ENCODE measurements around the gene MUC6. TPM values are rescaled to one million over a fixed set of nuclear protein-coding genes. Genes with fewer than 3 reads are reported as not detected.

MUC6 gene
- total RNA-seq, 1 donor from 2014 or later: 0.09 TPM

- no peak for DNase-seq
- H3K36me3 ChIP-seq: no peaks in the 10 kb centered on the region
- H3K27me3 ChIP-seq (ENCODE audit: low read depth): no peaks in the 10 kb centered on the region
- TF ChIP-seq CTCF (IDR thresholded peaks at IDR 0.05): no peak
- H3K4me3 ChIP-seq: no peak overlapping the region
- ATAC-seq: no peak
- H3K27ac ChIP-seq: no peak overlapping the region
- H3K4me1 ChIP-seq: no peaks in the 10 kb centered on the region
- intact Hi-C loops (cut with DNase I): no loop called here
- H3K9me3 ChIP-seq: no peaks in the 10 kb centered on the region
These were observed 6.0 kb downstream of the MUC6 start for GRCh38 chr11:1030556-1030955.

GRCh38 chr11:1030086-1030485 is 6.4 kb downstream of the MUC6 start:
- DNase-seq: no peak
- H3K9me3 ChIP-seq: no peaks in the 10 kb centered on the region
- no peak for ATAC-seq
- no peaks in the 10 kb centered on the region for H3K27me3 ChIP-seq (ENCODE audit: low read depth)
- TF ChIP-seq CTCF (IDR thresholded peaks at IDR 0.05): no peak
- no peaks in the 10 kb centered on the region for H3K4me1 ChIP-seq
- H3K4me3 ChIP-seq: no peak overlapping the region
- H3K36me3 ChIP-seq: no peaks in the 10 kb centered on the region
- intact Hi-C loops (cut with DNase I): no loop called here
- H3K27ac ChIP-seq: no peak overlapping the region

GRCh38 chr11:1029654-1030053 is 6.9 kb downstream of the MUC6 start:
- no peak for ATAC-seq
- Histone ChIP-seq H3K36me3 (no peaks in the 10 kb centered on the region), H3K9me3 (no peaks in the 10 kb centered on the region), H3K4me3 (no peak overlapping the region), H3K27ac (no peak overlapping the region), H3K27me3 (ENCODE audit: low read depth) (no peaks in the 10 kb centered on the region), H3K4me1 (no peaks in the 10 kb centered on the region)
- DNase-seq: no peak
- TF ChIP-seq CTCF (IDR thresholded peaks at IDR 0.05): no peak
- intact Hi-C loops (cut with DNase I): no loop called here

DNA sequence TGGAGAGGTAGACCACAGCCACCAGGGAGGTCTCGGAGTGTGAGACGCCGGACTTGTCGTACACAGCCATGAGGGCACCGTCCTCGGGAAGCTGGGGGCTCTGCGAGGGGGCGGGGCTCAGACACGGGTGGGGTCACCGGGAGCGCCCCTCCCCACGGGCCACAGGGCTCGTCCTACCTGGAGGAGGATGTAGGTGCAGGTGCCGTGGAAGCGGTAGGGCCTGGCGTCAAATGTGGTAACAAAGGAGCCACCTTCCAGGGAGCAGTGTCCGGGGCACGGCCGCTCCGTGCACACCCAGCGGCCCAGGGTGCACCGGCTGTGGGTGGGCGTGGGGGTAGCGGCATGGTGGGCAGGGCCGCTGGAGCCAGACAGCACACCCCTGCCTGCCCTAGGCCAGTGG is 7.5 kb downstream of the MUC6 start:
- Histone ChIP-seq H3K27ac (no peak overlapping the region), H3K4me3 (no peak overlapping the region), H3K36me3 (no peaks in the 10 kb centered on the region), H3K9me3 (no peaks in the 10 kb centered on the region), H3K27me3 (ENCODE audit: low read depth) (no peaks in the 10 kb centered on the region), H3K4me1 (no peaks in the 10 kb centered on the region)
- intact Hi-C loops (cut with DNase I): no loop called here
- DNase-seq (no peak), ATAC-seq (no peak)
- no peak for TF ChIP-seq CTCF (IDR thresholded peaks at IDR 0.05)

- Histone ChIP-seq H3K4me3 (no peak overlapping the region), H3K36me3 (no peaks in the 10 kb centered on the region), H3K4me1 (no peaks in the 10 kb centered on the region), H3K9me3 (no peaks in the 10 kb centered on the region), H3K27ac (no peak overlapping the region), H3K27me3 (ENCODE audit: low read depth) (no peaks in the 10 kb centered on the region)
- no peak for TF ChIP-seq CTCF (IDR thresholded peaks at IDR 0.05)
- ATAC-seq: no peak
- DNase-seq: no peak
- intact Hi-C loops (cut with DNase I): no loop called here
These were observed 7.9 kb downstream of the MUC6 start for GRCh38 chr11:1028616-1029015.

- Histone ChIP-seq H3K4me3 (no peak overlapping the region), H3K36me3 (no peaks in the 10 kb centered on the region), H3K27me3 (ENCODE audit: low read depth) (no peaks in the 10 kb centered on the region), H3K27ac (no peak overlapping the region), H3K9me3 (no peaks in the 10 kb centered on the region), H3K4me1 (no peaks in the 10 kb centered on the region)
- ATAC-seq (no peak), DNase-seq (no peak)
- TF ChIP-seq CTCF (IDR thresholded peaks at IDR 0.05): no peak
- intact Hi-C loops (cut with DNase I): no loop called here
These were observed 8.3 kb downstream of the MUC6 start for GRCh38 chr11:1028291-1028540.

Measured in lower lobe of right lung (tissue), 2 donors.